Measurements from ENCODE around the gene TNS2. TPM values are rescaled to one million over a fixed set of nuclear protein-coding genes. Genes with fewer than 3 reads are reported as not detected.

TNS2 gene
- total RNA-seq, 1 donor from 2014 or later = 28.9 TPM

- no peak for DNase-seq
Observed at GRCh38 chr12:53068811-53069585, 19.1 kb downstream of the TNS2 start.

- peak; percentile 40 for DNase-seq
Observed at GRCh38 chr12:53069621-53070410, 20.0 kb downstream of the TNS2 start.

- no peak for DNase-seq
Observed at GRCh38 chr12:53070877-53071492, 21.1 kb downstream of the TNS2 start.

GRCh38 chr12:53071591-53072551 lies 22.0 kb downstream of the TNS2 start:
- peak; percentile 82 for DNase-seq

GRCh38 chr12:53073881-53074280 lies 24.0 kb downstream of the TNS2 start:
- peak; percentile 39 for DNase-seq

GRCh38 chr12:53074283-53074998 lies 24.6 kb downstream of the TNS2 start:
- no peak for DNase-seq

GRCh38 chr12:53074999-53075370 lies 25.1 kb downstream of the TNS2 start:
- no peak for DNase-seq

GRCh38 chr12:53076461-53076860 lies 26.6 kb downstream of the TNS2 start:
- DNase-seq = no peak

GRCh38 chr12:53077030-53077429 lies 27.2 kb downstream of the TNS2 start:
- DNase-seq = no peak

GRCh38 chr12:53078425-53079225 lies 28.8 kb downstream of the TNS2 start:
- DNase-seq = no peak

GRCh38 chr12:53079226-53080117 lies 29.6 kb downstream of the TNS2 start, which contains the start of gene SPRYD3:
Gene SPRYD3 (minus strand): TSS chr12:53079390. CDS start chr12:53079333, 57 bp downstream.
- DNase-seq = peak; percentile 97

GRCh38 chr12:53082637-53083175 lies 32.8 kb downstream of the TNS2 start:
- DNase-seq = no peak

GRCh38 chr12:53086361-53086760 lies 36.5 kb downstream of the TNS2 start:
- DNase-seq = no peak

- DNase-seq = no peak
Observed at GRCh38 chr12:53090105-53090504, 40.2 kb downstream of the TNS2 start.

GRCh38 chr12:53090554-53090953 lies 40.7 kb downstream of the TNS2 start:
- no peak for DNase-seq

- DNase-seq = no peak
Observed at GRCh38 chr12:53091756-53092155, 41.9 kb downstream of the TNS2 start.

- DNase-seq = no peak
Observed at GRCh38 chr12:53093777-53094393, 44.0 kb downstream of the TNS2 start.

- DNase-seq = no peak
Observed at GRCh38 chr12:53094394-53094787, 44.5 kb downstream of the TNS2 start.

Data from skin of body (tissue), 2 donors.